Measurements from ENCODE around the gene NAA15.
"Not testable (repeated sequence)": the region's sequence is repeated elsewhere in the genome, so short reads cannot be mapped to it uniquely, and the experiment has no call there.

Gene NAA15

DNA sequence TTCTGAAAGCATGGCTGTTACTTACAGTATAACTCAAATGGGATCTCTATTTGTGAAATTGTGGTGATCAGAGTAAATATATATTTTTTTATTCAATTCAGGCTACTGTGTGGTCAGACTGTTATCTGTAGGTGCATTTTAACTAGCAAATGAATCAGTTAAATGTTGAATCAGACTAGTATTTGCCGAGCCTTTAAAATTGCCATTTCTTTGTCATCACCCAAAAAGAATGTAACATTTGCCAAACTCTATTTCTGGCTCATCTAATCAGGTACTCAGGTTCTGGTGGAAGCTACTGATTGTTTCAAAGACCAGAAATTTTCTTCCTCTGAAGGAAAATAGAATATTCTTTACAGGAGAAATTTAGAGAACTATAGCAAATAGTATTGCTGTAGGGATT is 1.8 kb upstream of the NAA15 start:
- no peak for DNase-seq

- DNase-seq: no peak
Measured at GRCh38 chr4:139300431-139301112, 733 bp upstream of the NAA15 start.

GRCh38 chr4:139301821-139302611 is 711 bp downstream of the NAA15 start, which contains the start of gene NDUFC1:
TSS of gene NDUFC1 (minus strand) at chr4:139302477. CDS start at chr4:139295798, 6,679 bp downstream.
- DNase-seq: peak; percentile 77

- no peak for DNase-seq
Measured at GRCh38 chr4:139304920-139305319, 3.6 kb downstream of the NAA15 start.

GRCh38 chr4:139311909-139312308 is 10.6 kb downstream of the NAA15 start:
- DNase-seq: no peak

GRCh38 chr4:139312552-139313332 is 11.4 kb downstream of the NAA15 start:
- no peak for DNase-seq

- DNase-seq: not testable (repeated sequence)
Measured at GRCh38 chr4:139313414-139313813, 12.1 kb downstream of the NAA15 start.

- DNase-seq: no peak
Measured at GRCh38 chr4:139314047-139314800, 12.9 kb downstream of the NAA15 start.

DNA sequence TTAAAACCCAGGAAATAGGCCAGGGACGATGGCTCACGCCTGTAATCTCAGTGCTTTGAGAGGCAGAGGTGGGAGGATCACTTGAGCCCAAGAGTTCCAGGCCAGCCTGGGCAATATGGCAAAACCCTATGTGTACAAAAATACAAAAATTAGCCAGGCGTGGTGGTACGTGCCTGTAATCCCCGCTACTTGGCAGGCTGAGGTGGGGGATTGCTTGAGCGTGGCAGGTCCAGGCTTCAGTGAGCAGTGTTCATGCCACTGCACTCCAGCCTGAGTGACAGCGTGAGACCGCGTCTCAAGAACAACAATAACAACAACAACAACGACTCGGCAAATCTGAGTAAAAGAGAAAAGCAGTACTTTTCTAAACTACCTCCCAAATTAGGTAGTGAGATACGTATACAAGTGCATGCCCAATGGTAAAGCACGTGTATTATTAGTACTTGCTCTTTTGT is 13.9 kb downstream of the NAA15 start:
- no peak for DNase-seq

GRCh38 chr4:139316733-139317132 is 15.4 kb downstream of the NAA15 start:
- no peak for DNase-seq

GRCh38 chr4:139317635-139318034 is 16.3 kb downstream of the NAA15 start:
- DNase-seq: no peak

DNA sequence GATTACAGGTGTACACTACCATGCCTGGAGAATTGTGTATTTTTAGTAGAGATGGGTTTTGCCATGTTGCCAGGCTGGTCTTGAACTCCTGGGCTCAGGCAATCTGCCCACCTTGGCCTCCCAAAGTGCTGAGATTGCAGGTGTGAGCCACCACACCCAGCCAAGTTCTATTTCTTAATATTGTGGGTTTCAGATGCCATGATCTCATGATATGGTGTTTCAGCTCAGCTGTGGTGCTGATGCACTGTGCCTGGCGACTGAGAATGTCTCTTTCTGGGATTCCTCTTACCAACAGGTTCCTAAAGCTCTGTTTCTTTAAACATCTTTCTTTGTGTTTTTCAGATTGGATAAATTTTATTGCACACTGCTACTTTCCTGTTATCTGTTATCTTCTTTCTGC is 18.3 kb downstream of the NAA15 start:
- DNase-seq: no peak

- DNase-seq: not testable (repeated sequence)
Measured at GRCh38 chr4:139322070-139322469, 20.8 kb downstream of the NAA15 start.

DNA sequence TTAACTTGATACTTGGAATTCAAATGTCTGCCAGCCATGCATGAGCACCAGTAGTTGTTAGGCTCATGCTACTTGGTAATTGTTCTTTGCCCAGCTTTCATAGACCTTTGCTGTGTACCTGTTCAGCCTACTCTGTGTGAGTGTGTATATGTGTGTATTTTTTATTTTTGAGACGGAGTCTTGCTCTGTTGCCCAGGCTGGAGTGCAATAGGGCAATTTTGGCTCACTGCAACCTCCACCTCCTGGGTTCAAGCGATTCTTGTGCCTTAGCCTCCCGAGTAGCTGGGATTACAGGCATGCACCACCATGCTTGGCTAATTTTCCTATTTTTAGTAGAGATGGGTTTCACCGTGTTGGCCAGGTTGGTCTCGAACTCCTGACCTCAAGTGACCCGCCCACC is 21.2 kb downstream of the NAA15 start:
- not testable (repeated sequence) for DNase-seq

GRCh38 chr4:139324620-139325019 is 23.3 kb downstream of the NAA15 start:
- no peak for DNase-seq

GRCh38 chr4:139329665-139330200 is 28.4 kb downstream of the NAA15 start:
- DNase-seq: no peak

DNA sequence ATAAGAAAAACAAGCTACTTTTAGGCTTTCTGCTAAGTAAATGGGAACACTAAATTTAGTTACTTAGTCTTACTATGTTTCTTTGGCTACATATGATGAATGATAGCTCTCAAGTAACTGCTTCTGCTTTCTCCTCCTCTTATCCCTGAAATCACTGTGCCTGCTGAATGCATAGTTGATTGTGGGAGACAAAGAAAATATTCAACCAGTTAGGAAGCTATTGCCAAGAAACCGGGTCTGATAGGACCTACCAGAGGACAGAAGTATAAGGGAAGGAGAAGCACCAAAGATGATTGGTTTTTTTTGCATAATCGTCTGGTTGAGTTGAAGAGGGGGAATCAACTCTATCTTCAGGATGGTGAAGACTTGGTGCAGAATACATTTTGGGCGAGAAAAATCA is 29.0 kb downstream of the NAA15 start:
- DNase-seq: no peak

- DNase-seq: no peak
Measured at GRCh38 chr4:139331185-139331584, 29.9 kb downstream of the NAA15 start.

DNA sequence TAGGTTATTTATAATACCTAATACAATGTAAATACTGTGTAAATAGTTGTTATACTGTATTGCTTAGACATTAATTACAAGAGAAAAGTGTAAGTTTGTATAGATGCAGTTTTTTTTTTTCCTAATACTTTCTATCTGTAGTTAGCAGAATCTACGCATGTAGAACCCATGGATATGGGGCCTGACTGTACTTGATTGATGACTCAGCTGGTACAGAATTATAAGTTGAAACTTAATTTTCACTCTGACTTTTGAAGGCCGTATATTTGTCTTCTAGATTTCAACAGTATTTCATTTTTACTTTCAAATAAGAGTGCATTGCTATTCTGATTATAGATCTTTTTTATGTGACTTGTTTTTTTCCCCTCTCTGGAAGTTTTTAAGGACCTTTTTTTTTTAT is 31.7 kb downstream of the NAA15 start:
- no peak for DNase-seq

DNA sequence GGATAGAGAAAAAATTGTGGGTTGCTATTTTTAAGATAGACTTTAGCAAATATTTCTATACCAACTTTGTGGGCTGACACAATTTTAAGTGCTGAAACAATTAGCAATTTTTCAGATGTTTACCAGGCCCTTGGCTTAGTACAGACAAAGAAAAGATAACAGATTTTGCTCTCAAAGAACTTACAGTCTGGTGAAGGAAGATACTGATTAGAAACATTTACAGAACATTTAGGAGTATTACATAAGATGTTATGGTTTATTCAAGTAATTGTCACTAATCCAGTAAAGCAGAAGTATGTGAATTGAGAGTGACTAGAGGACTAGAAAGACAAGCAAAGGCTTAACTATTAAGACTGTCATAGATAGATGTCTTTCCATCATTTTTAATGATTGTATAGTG is 36.3 kb downstream of the NAA15 start:
- DNase-seq: no peak

GRCh38 chr4:139361301-139361700 is 60.0 kb downstream of the NAA15 start:
- DNase-seq: no peak

GRCh38 chr4:139367421-139368090 is 66.3 kb downstream of the NAA15 start:
- DNase-seq: no peak

All from islet precursor cell (in vitro differentiated cells).